Hematopoietic multipotent progenitor cell treated with erythropoietin and hydrocortisone succinate and interleukin-3 and kit ligand, for 6 days (in vitro differentiated cells): ENCODE results near the gene CBL.

ENCODE experiments used
- DNase-seq: peaks from one replicate; pipeline ENCODE4 v3.0.0-alpha.2; 2015

Gene CBL

DNA sequence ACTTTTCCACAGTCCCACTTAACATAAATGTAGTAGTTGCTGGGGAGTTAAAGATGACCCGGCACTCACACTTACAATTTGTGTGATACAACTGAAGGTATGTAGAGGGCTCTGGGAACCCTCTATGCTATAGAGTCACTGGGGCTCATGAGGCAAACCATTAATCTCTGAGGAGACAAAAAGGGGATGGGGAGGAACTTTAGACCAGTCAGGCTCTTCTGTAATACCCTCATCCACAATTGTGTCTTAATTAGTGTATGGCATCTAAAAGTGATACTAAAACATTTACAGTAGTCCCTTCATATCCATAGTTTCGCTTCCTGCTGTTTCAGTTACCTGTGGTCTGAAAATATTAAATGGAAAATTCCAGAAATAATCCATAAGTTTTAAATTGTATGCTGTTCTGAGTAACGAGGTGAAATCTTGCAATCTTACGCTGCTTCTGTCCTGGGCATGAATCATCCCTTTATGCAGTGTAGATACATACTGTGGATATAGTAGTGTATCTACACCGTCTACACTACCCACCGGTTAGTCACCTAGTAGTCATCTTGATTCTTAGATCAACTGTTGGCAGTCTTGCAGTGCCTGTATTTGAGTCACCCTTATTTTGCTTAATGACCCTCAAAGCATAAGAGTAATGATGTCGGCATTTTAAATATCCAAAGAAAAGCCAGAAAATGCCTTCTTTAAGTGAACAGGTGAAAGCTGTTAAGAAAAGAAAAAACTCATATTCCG lies 12.2 kb downstream of the CBL start:
- no peak for DNase-seq

DNA sequence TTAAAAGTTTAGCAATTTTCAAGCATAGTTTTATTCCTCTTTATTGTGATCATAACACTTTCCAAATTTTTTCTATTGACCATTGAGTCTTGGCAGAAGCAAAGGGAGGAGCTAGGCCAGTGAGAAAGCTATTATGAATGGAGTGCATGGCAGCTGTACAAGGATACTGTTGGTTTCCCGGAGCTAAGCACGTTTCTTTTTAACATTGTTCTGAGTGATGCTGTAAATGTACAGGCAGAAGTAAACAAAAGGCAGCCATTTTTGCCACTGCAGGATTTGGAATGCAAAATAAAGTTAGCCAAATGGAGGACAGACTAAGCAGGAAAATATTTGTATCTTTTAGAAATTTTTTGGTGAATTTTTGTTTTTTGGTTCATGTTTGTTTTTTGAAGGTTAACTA lies 16.2 kb downstream of the CBL start:
- DNase-seq = no peak

DNA sequence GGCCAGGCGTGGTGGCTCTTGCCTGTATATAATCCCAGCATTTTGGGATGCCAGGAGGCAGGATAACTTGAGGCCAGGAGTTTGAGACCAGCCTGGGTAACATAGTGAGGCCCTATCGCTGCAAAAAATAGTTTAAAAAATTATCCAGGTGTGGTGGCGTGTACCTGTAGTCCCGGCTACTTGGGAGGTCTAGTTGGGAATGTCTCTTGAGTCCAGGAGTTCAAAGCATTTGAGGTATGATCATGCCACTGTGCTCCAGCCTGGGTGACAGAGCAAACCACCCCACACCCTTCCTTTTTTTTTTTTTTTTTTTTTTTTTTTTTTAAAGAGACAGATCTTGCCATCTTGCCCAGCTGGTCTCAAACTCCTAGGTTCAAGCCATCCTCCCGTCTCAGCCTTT lies 16.8 kb downstream of the CBL start:
- DNase-seq = no peak

DNA sequence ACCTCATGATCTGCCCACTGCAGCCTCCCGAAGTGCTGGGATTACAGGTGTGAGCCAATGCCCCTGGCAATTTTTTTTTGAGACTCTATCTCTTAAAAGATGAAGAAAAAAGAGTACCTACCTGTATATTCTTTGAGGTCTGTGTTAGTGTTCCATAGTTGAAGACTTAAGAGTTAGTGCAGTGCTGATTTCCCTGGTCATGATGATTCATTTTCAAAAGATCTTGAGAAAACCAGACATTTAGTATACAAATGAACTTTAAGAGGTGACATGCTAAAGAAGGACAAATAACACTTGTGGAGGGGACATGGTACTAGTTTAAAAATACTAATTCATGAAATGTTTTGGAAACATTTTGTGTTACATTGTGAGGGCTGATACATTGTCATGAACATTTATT lies 17.7 kb downstream of the CBL start:
- DNase-seq = no peak

DNA sequence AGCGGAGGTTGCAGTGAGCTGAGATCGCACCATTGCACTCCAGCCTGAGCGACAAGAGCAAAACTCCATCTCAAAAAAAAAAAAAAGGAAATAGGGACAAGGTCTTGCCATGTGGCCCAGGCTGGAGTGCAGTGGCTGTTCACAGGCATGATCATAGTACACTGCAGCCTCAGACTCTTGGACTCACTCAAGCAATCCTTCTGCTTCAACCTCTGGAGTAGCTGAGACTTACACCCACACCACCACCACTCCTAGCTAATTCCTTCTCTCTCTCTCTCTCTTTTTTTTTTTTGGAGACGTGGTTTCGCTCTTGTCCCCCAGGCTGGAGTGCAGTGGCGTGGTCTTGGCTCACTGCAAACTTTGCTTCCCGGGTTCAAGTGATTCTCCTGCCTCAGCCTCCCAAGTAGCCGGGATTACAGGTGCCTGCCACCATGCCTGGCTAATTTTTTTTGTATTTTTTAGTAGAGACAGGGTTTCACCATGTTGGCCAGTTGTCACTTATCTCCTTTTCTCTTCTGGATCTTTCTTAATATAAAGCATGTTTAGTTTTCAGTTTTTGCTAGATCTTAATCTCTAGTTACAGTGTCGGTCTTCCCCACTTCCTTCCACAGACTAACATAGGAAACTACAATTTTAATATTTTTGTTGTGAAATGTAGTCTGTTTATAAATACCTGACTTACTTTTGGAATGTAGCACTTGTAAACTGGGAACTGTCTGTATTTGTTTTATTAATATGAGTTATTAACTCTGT lies 22.6 kb downstream of the CBL start:
- DNase-seq = peak; percentile 33

DNA sequence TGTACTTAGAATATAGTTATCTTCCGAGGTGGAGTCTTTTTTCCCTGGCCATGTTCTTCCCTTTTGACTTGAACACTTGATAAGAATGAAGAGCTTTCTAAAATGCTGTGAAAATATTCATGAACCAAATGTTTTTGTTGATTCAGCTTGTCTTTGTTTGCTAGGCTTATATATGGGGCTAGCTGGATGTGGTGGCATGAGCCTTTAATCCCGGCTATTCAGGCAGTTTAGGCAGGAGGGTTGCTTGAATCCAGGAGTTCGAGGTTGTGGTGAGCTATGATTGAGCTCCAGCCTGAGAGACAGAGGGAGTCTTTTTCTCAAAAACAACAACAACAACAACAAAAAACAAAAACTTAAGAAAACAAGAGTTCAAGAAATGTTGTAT lies 23.1 kb downstream of the CBL start:
- no peak for DNase-seq

DNA sequence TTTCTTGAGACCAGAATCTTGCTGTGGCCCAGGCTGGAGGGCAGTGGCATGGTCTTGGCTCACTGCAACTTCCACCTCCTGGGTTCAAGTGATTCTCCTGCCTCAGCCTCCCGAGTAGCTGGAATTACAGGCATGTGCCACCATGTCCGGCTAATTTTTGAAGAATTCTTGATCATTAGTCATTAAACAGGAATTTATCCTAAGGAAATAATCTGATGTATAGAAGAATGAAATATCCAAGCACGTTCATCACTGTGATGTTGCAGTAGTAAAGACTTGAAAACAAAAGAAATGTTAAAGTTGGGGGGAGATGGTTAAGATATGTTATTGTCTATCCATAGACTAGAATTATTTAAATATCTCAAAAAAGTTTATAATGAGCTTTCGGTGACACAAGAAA lies 23.6 kb downstream of the CBL start:
- no peak for DNase-seq

DNA sequence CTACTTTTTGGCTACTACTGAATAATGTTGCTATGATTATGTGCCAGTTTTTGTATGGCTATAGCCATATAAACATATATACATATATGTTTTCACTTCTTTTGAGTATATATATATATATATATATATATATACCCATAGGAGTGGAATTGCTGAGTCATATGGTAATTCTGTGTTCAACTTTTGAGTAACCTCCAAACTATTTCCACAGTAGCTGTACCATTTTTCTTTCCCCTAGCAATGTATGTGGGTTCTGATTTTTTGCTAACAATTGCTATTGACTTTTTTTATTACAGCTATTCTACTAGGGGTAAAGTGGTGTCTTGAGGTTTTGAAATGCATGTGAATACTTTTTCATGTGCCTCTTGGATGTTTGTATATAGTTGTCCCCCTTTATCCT lies 30.4 kb downstream of the CBL start:
- no peak for DNase-seq

DNA sequence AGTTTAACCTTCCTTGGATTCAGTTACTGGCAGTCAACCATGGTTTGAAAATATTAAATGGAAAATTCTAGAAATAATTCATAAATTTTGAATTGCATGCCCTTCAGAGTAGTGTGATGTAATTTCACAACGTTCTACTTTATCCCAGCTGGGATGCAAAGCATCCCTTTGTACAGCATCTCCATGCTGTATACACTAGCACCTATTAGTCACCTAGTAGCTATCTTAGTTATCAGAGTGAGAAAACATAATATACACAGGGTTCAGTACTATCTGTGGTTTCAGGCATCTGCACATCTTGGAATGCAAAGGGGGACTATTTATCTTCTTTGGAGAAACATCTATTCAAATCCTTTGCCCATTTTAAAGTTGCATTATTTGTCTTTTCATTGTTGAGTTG lies 30.8 kb downstream of the CBL start:
- DNase-seq = no peak

DNA sequence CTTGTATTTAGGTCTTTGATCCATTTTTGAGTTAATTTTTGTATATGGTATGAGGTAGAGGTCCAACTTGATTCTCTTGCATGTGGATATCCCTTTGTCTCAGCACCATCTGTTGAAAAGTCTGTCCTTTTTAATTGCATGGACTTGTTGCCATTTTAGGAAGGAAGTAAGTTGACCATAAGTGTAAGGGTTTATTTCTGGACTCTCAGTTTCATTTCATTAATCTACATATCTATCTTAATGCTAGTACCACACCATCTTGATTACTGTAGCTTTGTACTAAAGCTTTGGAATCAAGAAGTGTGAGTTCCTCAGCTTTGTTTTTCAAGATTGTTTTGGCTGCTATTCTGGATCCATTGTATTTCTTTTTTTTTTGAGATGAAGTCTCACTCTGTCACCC lies 31.4 kb downstream of the CBL start:
- DNase-seq = no peak

DNA sequence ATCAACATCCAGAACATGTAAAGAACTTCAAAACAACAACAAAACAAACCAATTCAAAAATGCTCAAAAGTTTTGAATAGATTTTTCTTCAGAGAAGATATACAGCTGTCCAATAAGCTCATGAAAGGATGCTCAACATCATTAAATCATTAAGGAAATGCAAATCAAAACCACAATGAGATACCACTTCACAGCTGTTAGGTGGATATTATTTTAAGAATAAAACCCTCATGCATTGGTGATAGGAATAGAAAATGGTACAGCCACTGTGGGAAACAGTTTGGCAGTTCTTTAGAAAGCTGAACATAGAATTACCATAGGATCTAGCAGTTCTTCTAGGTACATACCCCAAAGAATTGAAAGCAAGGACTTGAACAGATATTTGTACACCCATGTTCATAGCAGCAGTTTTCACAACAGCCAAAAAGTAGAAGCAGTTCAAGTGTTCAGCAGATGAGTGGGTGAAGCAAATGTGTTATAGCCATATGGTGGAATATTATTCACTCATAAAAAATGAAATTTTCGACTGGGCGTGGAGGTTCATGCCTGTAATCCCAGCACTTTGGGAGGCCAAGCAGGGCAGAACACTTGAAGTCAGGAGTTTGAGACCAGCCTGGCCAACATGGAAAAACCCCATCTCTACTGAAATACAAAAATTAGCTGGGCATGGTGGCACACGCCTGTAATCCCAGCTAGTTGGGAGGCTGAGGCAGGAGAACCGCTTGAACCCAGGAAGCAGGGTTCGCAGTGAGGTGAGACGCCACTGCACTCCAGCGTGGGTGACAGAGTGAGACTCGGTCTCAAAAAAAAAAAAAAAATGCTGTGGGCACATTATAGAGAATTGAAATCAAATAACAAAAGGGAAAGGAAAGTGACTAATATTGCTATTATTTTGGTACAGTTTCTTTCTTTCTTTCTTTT lies 42.9 kb downstream of the CBL start:
- DNase-seq = no peak

DNA sequence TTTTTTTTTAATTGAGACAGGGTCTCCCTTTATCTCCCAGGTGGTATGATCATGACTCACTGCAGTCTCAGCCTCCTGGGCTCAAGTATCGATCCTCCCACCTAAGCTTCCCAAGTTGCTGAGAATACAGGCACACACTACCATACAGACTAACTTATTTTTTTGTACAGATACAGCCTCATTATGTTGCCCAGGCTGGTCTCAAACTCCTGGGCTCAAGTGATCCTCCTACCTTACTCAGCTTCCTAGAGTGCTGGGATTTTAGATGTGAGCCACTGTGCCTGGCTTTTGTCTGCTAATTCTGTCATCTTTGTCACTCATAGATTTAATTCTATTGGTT lies 43.5 kb downstream of the CBL start:
- no peak for DNase-seq

DNA sequence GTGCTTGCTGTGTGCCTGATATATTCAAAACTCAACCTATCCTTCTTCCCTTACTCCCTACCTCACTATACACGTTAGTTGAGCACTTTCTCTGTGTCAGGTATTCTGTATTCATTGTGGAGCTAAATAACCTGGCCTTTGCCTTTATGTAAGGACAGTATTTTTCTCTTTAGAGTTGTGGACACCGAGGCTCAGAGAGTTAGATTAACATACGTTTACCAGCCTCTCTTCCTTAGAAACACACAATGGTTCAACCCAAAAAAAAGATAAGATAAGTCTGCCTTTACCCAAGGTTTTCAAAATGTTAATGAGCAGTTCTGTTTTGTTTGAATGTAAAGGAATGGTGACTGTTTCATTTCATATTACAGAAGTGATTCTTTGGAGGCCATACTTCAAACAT lies 45.0 kb downstream of the CBL start:
- peak; percentile 12 for DNase-seq

DNA sequence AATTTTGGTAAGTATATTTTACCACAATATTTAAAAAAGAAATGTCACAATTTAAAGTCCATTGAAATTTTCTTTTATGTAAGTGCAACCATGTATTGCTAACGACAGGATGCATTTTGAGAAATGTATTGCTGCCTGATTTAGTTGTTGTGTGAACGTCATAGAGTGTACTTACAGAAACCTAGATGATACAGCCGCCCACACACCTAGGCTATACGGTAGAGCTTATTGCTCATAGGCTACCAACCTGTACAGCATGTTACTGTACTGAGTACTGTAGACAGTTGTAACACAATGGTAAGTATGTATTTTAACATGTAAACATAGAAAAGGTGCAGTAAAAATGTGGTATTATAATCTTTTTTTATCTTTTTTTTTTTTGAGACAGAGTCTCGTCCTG lies 48.1 kb downstream of the CBL start:
- no peak for DNase-seq

DNA sequence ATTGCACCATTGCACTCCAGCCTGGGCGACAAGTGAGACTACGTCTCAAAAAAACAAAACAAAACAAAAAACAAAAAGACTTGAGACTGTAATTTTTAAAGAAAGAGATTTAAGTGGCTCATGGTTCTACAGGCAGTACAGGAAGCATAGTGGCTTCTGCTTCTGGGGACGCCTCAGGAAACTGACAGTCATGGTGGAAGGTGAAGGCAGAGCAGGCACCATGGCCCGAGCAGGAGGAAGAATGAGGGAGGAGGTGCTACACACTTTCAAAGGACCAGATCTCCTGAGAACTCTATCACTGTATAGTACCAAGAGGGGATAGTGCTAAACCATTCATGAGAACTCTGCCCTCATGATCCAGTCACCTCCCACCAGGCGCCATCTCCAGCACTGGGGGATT lies 52.0 kb downstream of the CBL start:
- DNase-seq = no peak

DNA sequence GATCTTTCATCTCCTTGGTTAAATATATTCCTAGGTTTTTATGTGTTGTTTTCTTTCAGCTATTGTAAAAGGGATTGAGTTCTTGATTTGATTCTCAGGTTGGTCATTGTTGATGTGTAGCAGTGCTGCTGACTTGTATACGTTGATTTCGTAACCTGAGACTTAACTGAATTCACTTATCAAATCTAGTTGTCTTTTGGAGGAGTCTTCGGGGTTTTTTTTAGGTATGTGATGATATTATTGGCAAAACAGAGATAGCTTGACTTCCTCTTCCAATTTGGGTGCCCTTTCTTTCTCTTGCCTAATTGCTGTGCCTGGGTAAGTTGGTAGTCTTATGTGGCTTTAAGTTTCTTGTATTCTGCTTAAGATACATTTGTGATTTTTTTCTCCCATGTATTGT lies 52.8 kb downstream of the CBL start:
- peak; percentile 38 for DNase-seq

DNA sequence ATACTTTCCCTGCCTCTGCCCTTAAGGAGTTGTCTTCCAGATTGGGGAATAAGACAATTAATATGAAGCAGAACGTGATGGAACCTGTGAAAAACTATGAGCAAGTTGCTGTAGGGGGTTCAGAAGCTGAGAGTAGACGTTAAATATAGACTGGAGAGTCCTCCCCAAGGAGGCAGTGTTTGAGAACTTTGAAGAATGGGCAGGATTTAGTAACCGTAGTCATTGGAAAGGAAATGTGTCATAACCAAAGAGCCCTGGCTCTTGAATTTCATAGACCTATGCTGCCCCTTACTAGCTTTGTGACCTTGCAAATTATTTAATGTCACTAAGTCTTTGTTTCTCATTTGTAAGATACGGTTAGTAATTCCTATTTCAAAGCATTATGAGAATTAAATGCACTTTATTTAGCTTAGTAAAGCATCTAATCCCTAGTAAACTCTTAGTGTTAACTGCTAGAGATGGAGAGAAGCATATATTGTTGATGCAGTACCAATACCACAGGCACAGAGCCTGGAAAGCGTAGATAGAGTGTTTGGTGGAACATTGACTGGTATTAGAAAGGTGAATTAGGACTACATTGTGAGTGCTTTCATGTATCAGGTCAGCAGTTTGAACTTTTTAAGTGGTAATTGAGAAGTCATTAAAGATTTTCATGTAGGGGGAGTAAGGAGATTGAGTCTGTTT lies 56.7 kb downstream of the CBL start:
- DNase-seq = no peak

DNA sequence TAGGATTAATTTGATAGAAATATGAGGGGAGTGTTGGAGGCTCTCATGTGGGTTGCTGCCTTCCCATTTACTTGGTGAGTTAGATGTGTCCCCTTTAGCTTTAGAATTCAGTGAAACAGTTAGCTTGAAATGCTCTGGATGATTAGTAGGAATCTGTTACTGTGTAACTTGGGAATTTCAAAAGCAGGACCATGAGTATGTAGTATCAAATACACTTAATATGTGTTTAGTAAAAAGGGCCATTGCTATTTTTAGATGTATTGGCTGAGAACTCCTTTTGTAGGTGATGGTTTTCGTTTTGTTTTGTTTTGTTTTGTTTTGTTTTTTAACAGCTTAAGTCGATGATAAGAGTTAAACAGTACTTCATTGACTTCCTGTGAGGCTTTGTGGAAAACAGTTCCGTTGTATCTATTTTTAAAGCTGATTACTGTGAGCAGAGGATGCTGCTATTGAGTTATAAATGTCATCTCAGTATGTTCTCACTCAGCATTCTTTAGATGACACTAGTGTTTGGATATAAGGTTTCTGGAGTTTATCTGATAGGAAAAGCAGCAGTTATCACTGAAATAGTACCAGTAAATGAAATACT lies 57.3 kb downstream of the CBL start:
- no peak for DNase-seq

DNA sequence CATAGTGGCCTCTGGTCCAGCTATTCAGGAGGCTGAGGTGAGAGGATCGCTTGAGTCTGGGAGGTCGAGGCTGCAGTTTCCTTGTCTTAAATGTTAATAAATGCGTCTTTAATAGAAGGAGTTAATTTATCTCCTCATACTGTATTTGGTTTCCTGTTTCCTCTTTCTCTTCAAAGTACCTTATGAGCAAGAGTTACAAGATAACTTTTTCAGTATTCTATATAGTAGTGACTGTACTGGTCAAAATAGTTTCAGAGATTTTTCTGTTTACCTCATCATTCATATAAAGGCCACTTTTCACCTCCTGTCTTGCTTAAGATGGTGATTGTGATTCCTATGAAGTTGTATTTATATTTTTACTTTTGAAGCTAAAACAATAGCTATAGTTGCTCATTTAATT lies 59.9 kb downstream of the CBL start:
- no peak for DNase-seq

DNA sequence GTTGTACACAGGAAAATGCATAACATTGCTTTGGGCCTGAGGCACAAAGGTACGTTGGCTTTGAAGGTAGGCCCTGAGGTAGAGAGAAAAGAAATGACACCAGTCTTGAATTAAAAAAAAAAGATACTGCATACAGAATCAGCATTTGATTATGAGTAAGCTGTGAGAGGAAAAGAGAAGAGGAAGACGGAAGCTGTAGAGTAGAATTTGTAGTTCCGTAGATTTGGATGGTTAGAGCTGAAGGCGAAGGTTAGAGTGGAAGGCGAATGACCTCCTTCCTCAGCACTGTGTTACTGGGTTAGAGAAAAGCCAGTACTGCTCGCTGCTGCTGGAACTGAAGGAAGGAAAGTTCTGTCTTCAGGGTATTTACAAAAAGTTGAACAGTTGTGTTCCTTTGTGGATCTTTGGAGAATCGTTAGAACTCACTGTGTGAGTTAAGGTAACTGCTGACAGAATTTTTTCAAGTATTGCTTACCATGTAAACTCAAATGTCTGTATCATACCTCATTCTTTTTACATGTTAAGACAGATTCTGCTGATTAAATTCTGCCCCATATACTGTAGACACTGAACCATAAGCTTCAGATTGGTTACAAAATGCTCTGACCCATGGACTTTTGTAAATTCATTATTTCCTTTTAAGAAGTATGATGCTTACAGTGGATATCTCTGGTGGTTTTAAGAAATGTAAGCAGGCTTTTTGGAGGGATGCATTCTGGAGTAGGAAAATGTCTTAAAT lies 60.5 kb downstream of the CBL start:
- DNase-seq = no peak

DNA sequence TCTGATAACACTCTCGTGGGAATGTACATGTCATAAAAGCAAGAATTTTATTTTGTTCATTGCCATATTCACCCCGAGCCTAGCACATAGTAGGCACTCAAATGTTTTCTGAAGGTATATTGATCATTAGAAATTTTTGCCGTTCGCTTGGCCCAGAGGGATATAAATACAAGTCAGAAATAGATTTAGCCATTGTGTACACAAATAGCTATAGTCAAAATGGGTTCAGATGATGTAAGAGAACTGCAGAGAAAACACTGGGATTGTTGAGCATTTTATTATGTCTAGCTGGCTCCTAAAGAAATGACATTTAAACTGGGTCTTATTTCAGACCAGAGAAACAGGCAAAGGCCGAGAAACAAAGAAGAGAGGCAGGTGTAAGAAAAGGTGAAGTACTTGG lies 61.5 kb downstream of the CBL start:
- DNase-seq = no peak

DNA sequence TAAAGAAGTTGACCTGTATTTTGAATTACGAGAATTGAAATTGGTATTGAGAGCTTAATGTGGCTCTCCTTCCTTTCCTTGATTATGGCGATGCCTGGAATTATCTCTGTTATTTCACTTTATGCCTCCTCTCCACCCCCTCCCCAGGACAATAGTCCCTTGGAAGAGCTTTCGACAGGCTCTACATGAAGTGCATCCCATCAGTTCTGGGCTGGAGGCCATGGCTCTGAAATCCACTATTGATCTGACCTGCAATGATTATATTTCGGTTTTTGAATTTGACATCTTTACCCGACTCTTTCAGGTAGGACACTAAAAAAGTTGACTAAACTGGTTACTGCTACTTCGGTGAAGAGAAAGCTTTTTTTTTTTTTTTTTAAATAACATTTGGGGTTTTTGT lies 67.6 kb downstream of the CBL start:
- DNase-seq = no peak
